ENCODE results near the gene UBXN10. TPM values are rescaled to one million over a fixed set of nuclear protein-coding genes. Genes with fewer than 3 reads are reported as not detected.
"Not testable (repeated sequence)": the region's sequence is repeated elsewhere in the genome, so short reads cannot be mapped to it uniquely, and the experiment has no call there.

Gene UBXN10
- total RNA-seq, 1 donor from 2014 or later = 5.0 TPM

DNA sequence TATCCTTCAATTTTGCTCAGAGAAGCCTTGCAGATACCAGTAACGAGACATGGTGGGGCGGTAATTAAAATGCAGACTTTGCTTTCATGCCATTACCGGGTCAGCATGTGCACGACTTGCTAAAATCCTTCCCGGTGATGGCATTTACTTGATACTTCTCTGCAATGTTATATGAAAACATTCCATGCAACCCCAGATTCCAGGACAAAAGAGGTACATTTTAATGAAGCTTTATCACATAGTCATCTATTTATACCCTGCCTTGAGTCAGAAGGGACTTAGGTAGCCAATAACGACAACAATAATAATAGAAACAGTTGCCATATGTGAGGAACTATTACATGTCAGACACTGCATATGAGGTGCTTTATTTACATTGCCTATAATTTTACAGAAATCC is 29.8 kb downstream of the UBXN10 start:
- no peak for TF ChIP-seq CTCF (conservative IDR thresholded peaks at IDR 0.05)
- Mint-ChIP-seq H3K27me3 (peaks cover 31% of the 10 kb centered on the region), H3K36me3 (no peaks in the 10 kb centered on the region)

GRCh38 chr1:20216574-20216973 is 30.7 kb downstream of the UBXN10 start:
- no peaks in the 10 kb centered on the region for H3K36me3 Mint-ChIP-seq
- no peak overlapping the region for H3K27ac Mint-ChIP-seq
- no peaks in the 10 kb centered on the region for H3K9me3 Mint-ChIP-seq
- H3K4me1 Mint-ChIP-seq (ENCODE audit: unreplicated experiment) = peaks cover 8% of the 10 kb centered on the region
- H3K27me3 Mint-ChIP-seq = peaks cover 30% of the 10 kb centered on the region
- TF ChIP-seq CTCF (conservative IDR thresholded peaks at IDR 0.05) = peak; percentile 58
- no peak for DNase-seq (ENCODE audit: extremely low spot score, unreplicated experiment)
- H3K4me3 Mint-ChIP-seq = no peak overlapping the region

More for the DNA sequence above, 29.8 kb downstream of the UBXN10 start:
- Mint-ChIP-seq H3K27ac (no peak overlapping the region), H3K9me3 (no peaks in the 10 kb centered on the region), H3K4me1 (ENCODE audit: unreplicated experiment) (peaks cover 8% of the 10 kb centered on the region), H3K4me3 (no peak overlapping the region)
- DNase-seq (ENCODE audit: extremely low spot score, unreplicated experiment) = no peak

DNA sequence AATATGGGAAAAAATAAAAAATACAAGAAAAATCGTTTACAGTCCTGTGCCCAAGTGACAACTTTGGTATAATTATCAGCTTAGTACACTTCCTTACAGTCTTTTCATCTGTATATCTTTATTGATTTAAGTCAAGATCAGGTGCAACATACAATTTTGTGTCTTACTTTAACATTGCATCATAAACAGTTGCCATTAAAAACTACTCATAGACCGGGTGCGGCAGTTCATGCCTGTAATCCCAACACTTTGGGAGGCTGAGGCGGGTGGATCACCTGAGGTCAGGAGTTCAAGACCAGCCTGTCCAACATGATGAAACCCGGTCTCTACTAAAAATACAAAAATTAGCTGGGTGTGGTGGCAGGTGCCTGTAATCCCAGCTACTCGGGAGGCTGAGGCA is 33.2 kb downstream of the UBXN10 start:
- H3K27ac Mint-ChIP-seq; H3K9me3 Mint-ChIP-seq; H3K4me3 Mint-ChIP-seq; DNase-seq (ENCODE audit: extremely low spot score, unreplicated experiment); H3K36me3 Mint-ChIP-seq; H3K4me1 Mint-ChIP-seq (ENCODE audit: unreplicated experiment): not testable (repeated sequence)
- peaks cover 35% of the 10 kb centered on the region for H3K27me3 Mint-ChIP-seq

DNA sequence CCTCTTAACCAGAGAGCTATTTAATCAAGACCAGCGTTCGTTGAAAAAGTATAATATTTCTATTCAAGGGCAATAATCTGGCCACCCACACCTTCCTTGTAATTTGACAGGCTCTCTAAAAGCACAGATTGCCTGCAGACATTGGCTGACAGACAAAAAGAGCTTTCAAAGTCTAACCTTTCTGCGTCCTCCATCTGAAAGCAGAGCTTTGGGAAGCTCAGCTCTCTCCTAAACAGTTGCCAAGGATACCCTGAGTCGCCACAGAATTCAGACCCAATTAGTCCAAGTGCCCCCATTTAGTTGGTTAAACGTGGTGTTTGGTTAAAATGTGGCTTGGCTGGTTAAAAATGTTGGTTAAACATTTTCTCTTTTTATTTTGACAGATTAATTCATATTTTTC is 34.1 kb downstream of the UBXN10 start:
- Mint-ChIP-seq H3K36me3 (no peaks in the 10 kb centered on the region), H3K27me3 (peaks cover 32% of the 10 kb centered on the region), H3K9me3 (no peaks in the 10 kb centered on the region), H3K27ac (no peak overlapping the region), H3K4me1 (ENCODE audit: unreplicated experiment) (peaks cover 8% of the 10 kb centered on the region), H3K4me3 (no peak overlapping the region)
- DNase-seq (ENCODE audit: extremely low spot score, unreplicated experiment) = no peak
- TF ChIP-seq CTCF (conservative IDR thresholded peaks at IDR 0.05) = no peak

DNA sequence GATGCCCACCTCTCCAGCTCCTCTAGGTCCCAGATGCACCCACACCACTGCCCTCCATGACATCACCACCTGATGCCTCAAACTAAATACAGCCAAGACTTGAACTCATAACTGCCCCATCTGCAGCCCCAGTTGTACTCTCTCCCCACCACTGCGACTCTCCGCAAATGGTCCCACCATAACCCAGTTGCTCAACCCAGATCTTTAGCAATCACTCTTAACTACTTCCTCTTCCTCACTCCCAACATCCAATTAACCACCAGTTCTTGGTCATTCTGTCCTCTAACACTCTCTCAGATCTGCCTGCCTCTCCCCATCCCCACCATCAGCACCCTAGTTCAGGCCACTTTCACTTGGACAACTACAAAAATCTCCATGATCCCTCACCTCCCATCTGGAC is 37.2 kb downstream of the UBXN10 start:
- H3K27ac Mint-ChIP-seq = no peak overlapping the region
- H3K4me3 Mint-ChIP-seq = no peak overlapping the region
- peaks cover 36% of the 10 kb centered on the region for H3K27me3 Mint-ChIP-seq
- no peak for TF ChIP-seq CTCF (conservative IDR thresholded peaks at IDR 0.05)
- H3K9me3 Mint-ChIP-seq = no peaks in the 10 kb centered on the region
- peaks cover 8% of the 10 kb centered on the region for H3K4me1 Mint-ChIP-seq (ENCODE audit: unreplicated experiment)
- no peak for DNase-seq (ENCODE audit: extremely low spot score, unreplicated experiment)
- no peaks in the 10 kb centered on the region for H3K36me3 Mint-ChIP-seq

DNA sequence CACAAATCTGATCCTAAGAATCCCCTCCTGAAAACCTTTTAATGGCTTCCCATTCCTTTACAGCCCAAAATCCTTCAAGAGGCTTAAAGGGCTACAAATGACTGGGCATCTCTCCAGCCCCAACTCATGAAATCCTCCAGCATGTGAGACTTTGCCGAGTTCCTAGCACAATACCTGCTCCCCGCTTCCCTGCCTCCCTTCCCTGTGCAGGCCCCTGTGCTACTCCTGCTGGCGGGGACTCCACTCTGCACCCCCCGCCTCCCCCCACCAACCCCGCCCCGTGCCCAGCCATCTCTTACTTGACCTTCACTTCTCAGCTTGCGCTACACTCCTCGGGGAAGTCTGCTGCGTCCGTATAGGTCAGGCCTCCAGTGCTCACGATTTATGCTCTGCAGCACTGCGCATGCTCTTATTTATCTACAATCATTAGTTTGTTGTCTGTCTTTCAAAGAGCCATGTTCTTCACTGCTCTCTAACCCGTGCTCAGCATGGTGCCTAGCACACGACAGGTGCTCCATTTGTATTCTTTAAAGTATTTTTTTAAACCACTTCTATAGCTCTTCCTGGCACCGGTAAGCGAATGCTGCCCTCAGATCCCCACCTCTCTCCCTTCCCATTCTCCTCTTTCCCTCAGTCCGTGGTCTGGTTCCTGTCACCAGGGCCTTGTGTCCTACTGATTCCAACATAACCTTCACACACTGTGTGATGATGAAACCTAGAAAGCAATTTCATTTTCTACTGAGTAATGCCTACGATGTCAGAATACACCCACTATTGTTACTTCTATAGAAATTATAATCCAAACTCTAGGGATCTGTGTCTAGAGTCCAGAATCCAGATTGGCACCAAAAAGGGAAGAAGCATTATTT is 37.9 kb downstream of the UBXN10 start:
- peaks cover 43% of the 10 kb centered on the region for H3K27me3 Mint-ChIP-seq
- DNase-seq (ENCODE audit: extremely low spot score, unreplicated experiment) = no peak
- no peak overlapping the region for H3K27ac Mint-ChIP-seq
- H3K36me3 Mint-ChIP-seq = no peaks in the 10 kb centered on the region
- peaks cover 8% of the 10 kb centered on the region for H3K4me1 Mint-ChIP-seq (ENCODE audit: unreplicated experiment)
- TF ChIP-seq CTCF (conservative IDR thresholded peaks at IDR 0.05) = no peak
- no peak overlapping the region for H3K4me3 Mint-ChIP-seq
- H3K9me3 Mint-ChIP-seq = no peaks in the 10 kb centered on the region

All from type B pancreatic cell (in vitro differentiated cells).